Small intestine (tissue), 7 donors: ENCODE results near the gene TIMM10B. TPM values are rescaled to one million over a fixed set of nuclear protein-coding genes. Genes with fewer than 3 reads are reported as not detected.

ENCODE experiments used
- DNase-seq, 2 donors: peaks; one replicate each; pipeline versions ENCODE4 v3.0.0 to v3.0.0-alpha.2; 2013
- FAIRE-seq: peaks from 2 replicates; lab custom pipeline; 2012; peaks lifted over from hg19 to GRCh38; lab: Jason Lieb, UNC
- H3K27ac ChIP-seq, 3 donors: one replicate each; pipeline ENCODE4 v1.5.1; 2013; ENCODE audit warnings: low read length in 2 of 3, mild to moderate bottlenecking in 2 of 3, control low read depth in 1 of 3, inconsistent platforms in 1 of 3, low read depth in 1 of 3, moderate library complexity in 1 of 3
- H3K27me3 ChIP-seq, 3 donors: one replicate each; pipeline ENCODE4 v1.6.1; 2013; ENCODE audit warnings: low read length in 3 of 3, inconsistent platforms in 1 of 3; ENCODE audit not compliant: control insufficient read depth in 3 of 3, insufficient read depth in 3 of 3
- H3K36me3 ChIP-seq, 3 donors: one replicate each; pipeline ENCODE4 v1.6.1; 2013; ENCODE audit warnings: low read length in 3 of 3, inconsistent platforms in 1 of 3, low read depth in 1 of 3, mild to moderate bottlenecking in 1 of 3, moderate library complexity in 1 of 3; ENCODE audit not compliant: control insufficient read depth in 3 of 3, insufficient read depth in 2 of 3
- H3K4me1 ChIP-seq, 3 donors: one replicate each; pipeline ENCODE4 v1.6.1; 2013; ENCODE audit warnings: low read length in 2 of 3, inconsistent platforms in 1 of 3, low read depth in 1 of 3, mild to moderate bottlenecking in 1 of 3, moderate library complexity in 1 of 3; ENCODE audit not compliant: control insufficient read depth in 3 of 3, insufficient read depth in 2 of 3
- H3K4me3 ChIP-seq, 3 donors: one replicate each; pipeline ENCODE4 v1.5.1; 2013; ENCODE audit warnings: low read length in 3 of 3, control low read depth in 1 of 3, inconsistent platforms in 1 of 3, low read depth in 1 of 3, mild to moderate bottlenecking in 1 of 3, moderate library complexity in 1 of 3
- H3K9me3 ChIP-seq, 2 donors: one replicate each; pipeline ENCODE4 v1.6.1; 2013; ENCODE audit warnings: low read depth in 1 of 2, low read length in 1 of 2; ENCODE audit not compliant: control insufficient read depth in 2 of 2, insufficient read depth in 1 of 2
- WGBS, 3 donors: extraction: QIAGEN DNeasy Blood & Tissue Kit; methylation state at CpG; one replicate each; pipeline ENCODE4 v1.1.7; 2013; 5-methylcytosine and 5-hydroxymethylcytosine counted together
- polyA plus RNA-seq, 4 donors: library from polyadenylated mRNA; stranded (reverse) in 3 of 4; unstranded in 1 of 4; fragments of 200-250 nt in 3 of 4; fragments of 120-200 nt in 1 of 4; gene quantifications; one replicate each; pipeline versions ENCODE4 v1.2.1 to v1.2.3, GENCODE V29; 2013
- donor health status: healthy with polysubstance abuse.
- donor health status: control.
- donor health status: control.
- donor health status: Bipolar disorder and iron deficiency.
- donor health status: healthy.

Gene TIMM10B
- polyA plus RNA-seq, 4 donors: 15.9 to 47.1 (median 23.9) TPM

GRCh38 chr11:6474413-6474792, 6.9 kb upstream of the TIMM10B start:
- Histone ChIP-seq H3K4me1 (peaks cover 4 to 36% (median 13%) of the 10 kb centered on the region in 3 donors), H3K9me3 (no peaks in the 10 kb centered on the region), H3K27me3 (no peaks in the 10 kb centered on the region), H3K36me3 (peaks cover 0 to 33% (median 2%) of the 10 kb centered on the region in 3 donors), H3K27ac (peak overlapping the region; percentile 86 to 95 (median 94)), H3K4me3 (peak overlapping the region; percentile 20 to 59 (median 57))
- no peak for FAIRE-seq
- 20 to 37% (median 27%) methylated on average over 7 of the region's 7 CpGs for WGBS, 3 donors
- no peak for DNase-seq

GRCh38 chr11:6474806-6475500, 6.3 kb upstream of the TIMM10B start:
- WGBS, 3 donors: 24 to 65% (median 45%) methylated on average over 3 of the region's 3 CpGs
- peak overlapping the region; percentile 86 to 95 (median 94) for H3K27ac ChIP-seq
- H3K27me3 ChIP-seq: no peaks in the 10 kb centered on the region
- H3K4me3 ChIP-seq: peak overlapping the region in 1 of 3 donors; percentile 59
- no peaks in the 10 kb centered on the region for H3K9me3 ChIP-seq
- peaks cover 0 to 38% (median 2%) of the 10 kb centered on the region in 3 donors for H3K36me3 ChIP-seq
- FAIRE-seq: no peak
- peaks cover 4 to 33% (median 15%) of the 10 kb centered on the region in 3 donors for H3K4me1 ChIP-seq
- DNase-seq: peak; percentile 26 to 27

DNA sequence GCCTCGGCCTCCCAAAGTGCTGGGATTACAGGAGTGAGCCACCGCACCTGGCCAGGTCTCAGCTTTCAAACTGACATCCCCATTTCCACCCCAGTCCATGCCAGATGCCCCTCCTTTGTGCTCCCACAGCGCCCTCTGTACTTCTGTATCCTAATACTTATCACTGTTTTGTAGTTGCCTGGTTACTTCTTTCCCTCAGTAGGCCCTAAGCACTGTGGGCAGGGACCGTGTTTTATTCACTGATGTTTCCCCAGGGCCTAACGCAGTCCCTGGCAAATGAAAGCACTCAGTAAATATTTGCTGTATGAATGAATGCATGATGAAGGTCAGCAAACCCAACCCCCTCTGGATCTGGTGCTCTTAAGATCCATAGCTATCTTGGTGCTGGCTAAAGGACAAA, 5.4 kb upstream of the TIMM10B start:
- DNase-seq (peak; percentile 37 to 51), FAIRE-seq (no peak)
- no peak overlapping the region for H3K4me3 ChIP-seq
- peaks cover 0 to 38% (median 2%) of the 10 kb centered on the region in 3 donors for H3K36me3 ChIP-seq
- no peaks in the 10 kb centered on the region for H3K27me3 ChIP-seq
- peak overlapping the region; percentile 9 to 30 (median 14) for H3K27ac ChIP-seq
- 41 to 70% (median 44%) methylated on average over 4 to 5 of the region's 5 CpGs for WGBS, 3 donors
- H3K9me3 ChIP-seq: no peaks in the 10 kb centered on the region
- H3K4me1 ChIP-seq: peaks cover 3 to 33% (median 20%) of the 10 kb centered on the region in 3 donors

- WGBS, 3 donors: 92 to 100% (median 95%) methylated on average over 4 of the region's 4 CpGs
- Histone ChIP-seq H3K27me3 (no peaks in the 10 kb centered on the region), H3K9me3 (no peaks in the 10 kb centered on the region), H3K4me1 (peaks cover 0 to 33% (median 16%) of the 10 kb centered on the region in 3 donors), H3K36me3 (peaks cover 0 to 38% (median 2%) of the 10 kb centered on the region in 3 donors), H3K27ac (peak overlapping the region in 1 of 3 donors; percentile 32), H3K4me3 (no peak overlapping the region)
- FAIRE-seq (no peak), DNase-seq (no peak)
Observed at GRCh38 chr11:6476571-6476970, 4.7 kb upstream of the TIMM10B start.

DNA sequence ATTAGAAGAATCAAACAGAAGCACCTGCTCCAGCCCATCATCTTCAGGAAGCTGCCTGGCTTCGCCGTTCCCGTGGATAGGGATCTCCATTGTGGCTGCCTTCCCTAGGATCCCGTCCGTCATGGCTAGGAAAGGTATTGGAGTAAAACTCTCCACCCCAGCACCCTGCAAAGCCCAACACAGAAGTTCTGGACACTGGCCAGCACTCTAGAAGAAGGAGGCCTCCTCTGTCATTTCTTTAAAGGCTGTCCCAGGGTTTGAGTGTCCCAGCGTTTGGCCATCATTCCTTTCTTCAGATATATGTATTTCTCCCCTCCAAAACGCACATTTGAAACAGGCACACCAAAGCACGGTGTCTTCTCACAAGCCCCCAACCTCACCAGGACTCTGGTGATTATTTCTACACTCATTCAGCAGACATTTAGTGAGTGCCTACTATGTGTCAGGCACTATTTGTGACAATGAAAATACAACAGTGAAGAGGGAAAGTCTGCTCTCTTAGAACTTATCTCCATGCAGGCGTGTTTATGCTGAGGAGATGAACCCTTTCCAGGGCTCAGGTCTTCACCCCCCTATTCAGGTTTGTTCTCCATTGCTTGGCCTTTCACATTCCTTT, 894 bp upstream of the TIMM10B start:
- peak overlapping the region; percentile 50 to 98 (median 96) for H3K27ac ChIP-seq
- peaks cover 1 to 25% (median 18%) of the 10 kb centered on the region in 3 donors for H3K4me1 ChIP-seq
- H3K4me3 ChIP-seq: peak overlapping the region; percentile 45 to 73 (median 66)
- WGBS, 3 donors: 46 to 63% (median 51%) methylated on average over 9 of the region's 9 CpGs
- FAIRE-seq: no peak
- no peaks in the 10 kb centered on the region for H3K27me3 ChIP-seq
- H3K9me3 ChIP-seq: no peaks in the 10 kb centered on the region
- DNase-seq: peak in 1 of 2 donors; percentile 22
- H3K36me3 ChIP-seq: peaks cover 0 to 45% (median 4%) of the 10 kb centered on the region in 3 donors

DNA sequence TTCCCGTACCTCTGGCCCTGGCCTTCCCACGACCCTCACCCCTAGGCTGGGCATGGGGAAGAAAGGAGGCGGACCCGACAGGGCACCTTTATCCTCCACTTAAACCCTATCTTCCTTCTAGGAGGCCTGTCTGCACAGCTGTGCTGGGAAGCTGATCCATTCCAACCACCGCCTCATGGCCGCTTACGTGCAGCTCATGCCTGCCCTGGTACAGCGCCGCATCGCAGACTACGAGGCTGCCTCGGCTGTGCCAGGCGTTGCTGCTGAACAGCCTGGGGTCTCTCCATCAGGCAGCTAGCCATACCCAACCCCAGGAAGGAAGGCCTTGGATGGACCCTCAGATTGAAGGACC, 599 bp downstream of the TIMM10B start:
- Histone ChIP-seq H3K27ac (peak overlapping the region; percentile 50 to 98 (median 96)), H3K27me3 (no peaks in the 10 kb centered on the region), H3K4me3 (peak overlapping the region; percentile 66 to 73 (median 72)), H3K36me3 (peaks cover 0 to 36% (median 3%) of the 10 kb centered on the region in 3 donors), H3K4me1 (peaks cover 1 to 33% (median 15%) of the 10 kb centered on the region in 3 donors), H3K9me3 (no peaks in the 10 kb centered on the region)
- DNase-seq (no peak), FAIRE-seq (no peak)
- 1 to 5% (median 2%) methylated on average over 13 of the region's 13 CpGs for WGBS, 3 donors

- peaks cover 0 to 30% (median 2%) of the 10 kb centered on the region in 3 donors for H3K36me3 ChIP-seq
- H3K27ac ChIP-seq: peak overlapping the region in 2 of 3 donors; percentile 96 to 98
- no peaks in the 10 kb centered on the region for H3K27me3 ChIP-seq
- 66 to 81% (median 69%) methylated on average over 4 of the region's 4 CpGs for WGBS, 3 donors
- FAIRE-seq (no peak), DNase-seq (no peak)
- peaks cover 1 to 38% (median 16%) of the 10 kb centered on the region in 3 donors for H3K4me1 ChIP-seq
- no peaks in the 10 kb centered on the region for H3K9me3 ChIP-seq
- H3K4me3 ChIP-seq: peak overlapping the region in 2 of 3 donors; percentile 72 to 73
Observed at GRCh38 chr11:6482441-6482840, 1.1 kb downstream of the TIMM10B start.

DNA sequence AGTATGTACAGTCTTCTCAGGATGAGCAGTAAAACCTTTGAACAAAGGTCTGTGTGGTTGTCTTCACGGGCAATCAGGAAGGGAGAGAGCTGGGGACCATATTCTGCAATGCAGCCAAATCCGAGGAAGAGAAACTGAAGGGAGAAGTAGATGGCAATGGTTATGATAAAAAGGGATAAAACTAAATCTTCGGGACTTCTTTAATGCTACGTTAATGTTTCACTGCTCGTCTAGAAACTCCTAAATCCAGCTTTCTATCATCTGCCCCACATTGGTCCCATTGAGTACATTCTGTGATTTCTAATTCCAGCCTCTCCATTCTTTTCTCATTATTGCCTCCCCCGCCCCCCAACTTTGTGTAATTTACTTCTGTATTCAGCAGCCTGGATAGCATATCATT, 1.7 kb downstream of the TIMM10B start:
- no peak for FAIRE-seq
- Histone ChIP-seq H3K4me1 (peaks cover 1 to 43% (median 17%) of the 10 kb centered on the region in 3 donors), H3K36me3 (peaks cover 0 to 25% (median 2%) of the 10 kb centered on the region in 3 donors)

More for the DNA sequence above, 1.7 kb downstream of the TIMM10B start:
- WGBS, 3 donors: 88 to 92% (median 90%) methylated on average over 6 of the region's 6 CpGs
- H3K9me3 ChIP-seq: no peaks in the 10 kb centered on the region
- H3K4me3 ChIP-seq: no peak overlapping the region
- no peaks in the 10 kb centered on the region for H3K27me3 ChIP-seq
- no peak overlapping the region for H3K27ac ChIP-seq
- no peak for DNase-seq
